GM19099 (cell line): Measurements from ENCODE around the gene CNGA2.

Experiments used
- POLR2A ChIP-seq: IDR thresholded peaks from 3 replicates; pipeline ENCODE4 v1.6.1; 2011; ENCODE audit warnings: low read depth; ENCODE audit not compliant: insufficient read length; ENCODE audit errors: extremely low read depth

Gene CNGA2

DNA sequence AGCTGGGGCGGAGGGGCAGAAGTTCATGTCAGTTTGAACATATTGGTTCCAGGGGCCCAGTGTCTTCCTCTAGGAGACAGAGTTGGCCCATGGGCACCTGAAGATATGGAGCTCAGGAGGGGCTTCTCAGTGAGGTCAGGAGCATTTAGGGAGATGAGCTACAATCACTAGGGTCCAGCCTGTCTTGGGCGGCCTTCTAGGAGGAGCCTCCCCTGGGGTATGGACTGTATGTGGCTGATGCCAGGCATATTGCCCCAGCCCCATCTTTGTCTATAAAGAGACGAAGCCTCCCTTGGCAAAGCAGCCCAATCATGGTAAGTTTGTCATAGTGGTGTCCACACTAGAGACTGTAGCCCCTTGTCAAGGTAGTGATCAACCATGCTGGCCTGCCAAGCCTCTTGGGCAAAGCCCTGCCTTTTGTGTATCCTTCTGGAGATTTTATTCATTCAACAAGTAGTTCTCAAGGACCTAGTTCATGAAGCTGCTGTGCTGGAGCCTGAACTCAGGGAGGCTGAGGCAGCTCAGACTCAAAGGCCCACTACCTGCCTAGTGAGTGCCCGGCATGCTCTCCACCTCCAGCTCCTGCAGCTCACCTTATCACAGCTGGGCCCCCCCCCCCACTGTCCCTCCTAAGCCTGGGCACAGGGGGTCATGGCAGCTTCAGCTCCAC lies 5.4 kb upstream of the CNGA2 start:
- TF ChIP-seq POLR2A: no peak

- TF ChIP-seq POLR2A: no peak
Observed at GRCh38 chrX:151735219-151735618, 673 bp downstream of the CNGA2 start.

DNA sequence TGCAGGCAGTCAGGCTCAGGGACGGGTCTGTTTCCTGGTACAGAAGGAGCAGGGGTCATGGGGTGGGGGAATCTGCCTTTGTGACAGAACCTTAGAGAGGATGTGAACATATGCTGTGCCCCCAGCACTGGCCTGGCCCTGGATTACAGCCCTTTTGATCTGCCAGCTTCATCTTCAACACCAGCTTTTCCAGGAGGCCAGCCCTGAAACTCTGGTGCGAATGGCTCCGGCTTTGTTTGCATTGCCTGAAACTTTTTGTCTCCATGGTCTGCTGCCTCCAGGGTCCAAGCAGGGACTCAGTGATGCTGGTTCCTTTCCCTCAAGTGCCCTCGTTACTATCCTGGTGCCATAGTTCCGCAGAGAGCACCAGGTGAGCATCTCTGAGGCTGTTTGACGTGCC lies 2.1 kb downstream of the CNGA2 start:
- no peak for TF ChIP-seq POLR2A

GRCh38 chrX:151737494-151737893 lies 2.9 kb downstream of the CNGA2 start:
- TF ChIP-seq POLR2A: no peak

DNA sequence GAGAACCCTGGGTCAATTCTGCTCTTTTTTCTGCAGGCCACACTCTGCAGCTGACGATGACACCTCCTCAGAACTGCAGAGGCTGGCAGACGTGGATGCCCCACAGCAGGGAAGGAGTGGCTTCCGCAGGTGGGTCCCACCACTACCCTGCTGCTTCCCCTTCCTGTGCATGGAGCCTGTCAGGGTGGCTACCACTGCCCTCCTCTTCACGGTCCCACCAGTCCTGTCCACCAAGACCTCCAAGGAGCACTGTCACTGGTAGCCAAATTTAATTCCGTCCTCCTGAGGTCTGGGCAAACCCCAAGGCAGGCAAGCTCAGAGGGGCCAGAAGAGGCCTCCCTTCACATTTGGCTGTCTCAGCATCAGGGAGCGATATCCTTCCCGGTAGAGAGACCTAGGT lies 4.2 kb downstream of the CNGA2 start:
- no peak for TF ChIP-seq POLR2A

DNA sequence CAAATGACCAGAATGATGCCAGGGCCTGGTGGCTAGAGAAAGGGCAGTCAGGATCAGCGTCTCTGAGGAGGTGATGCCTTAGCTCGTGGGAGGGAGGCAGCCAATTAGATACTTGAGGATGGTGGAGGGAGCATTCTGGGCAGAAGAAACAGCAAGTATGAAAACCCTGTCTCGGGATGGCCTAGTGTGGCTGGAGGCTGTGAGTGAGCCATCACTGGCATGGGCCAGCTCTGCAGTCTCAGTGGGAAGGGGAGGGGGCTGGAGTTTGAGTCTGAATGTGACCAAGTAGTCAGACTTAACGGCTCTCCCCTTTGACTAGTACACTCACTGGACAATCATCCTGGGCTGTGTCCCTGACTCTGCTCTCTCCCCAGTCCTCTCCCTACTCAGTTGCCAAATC lies 7.1 kb downstream of the CNGA2 start:
- no peak for TF ChIP-seq POLR2A

DNA sequence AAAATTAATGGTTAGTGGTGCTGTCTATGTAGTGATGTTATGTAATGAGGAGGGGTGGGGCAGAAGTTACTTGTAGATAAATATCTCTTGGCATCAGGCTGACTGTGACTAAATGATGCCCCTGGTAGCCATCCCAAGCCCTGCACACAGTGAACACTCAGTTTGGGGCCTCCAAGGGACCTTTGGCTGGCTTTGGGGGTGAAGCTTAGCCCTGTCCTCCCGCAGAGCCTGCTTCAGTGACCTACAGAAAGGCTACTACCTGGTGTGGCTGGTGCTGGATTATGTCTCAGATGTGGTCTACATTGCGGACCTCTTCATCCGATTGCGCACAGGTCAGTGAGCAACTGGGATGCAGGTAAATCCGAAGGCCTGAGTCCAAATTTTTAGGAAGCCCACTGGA lies 7.8 kb downstream of the CNGA2 start:
- no peak for TF ChIP-seq POLR2A

DNA sequence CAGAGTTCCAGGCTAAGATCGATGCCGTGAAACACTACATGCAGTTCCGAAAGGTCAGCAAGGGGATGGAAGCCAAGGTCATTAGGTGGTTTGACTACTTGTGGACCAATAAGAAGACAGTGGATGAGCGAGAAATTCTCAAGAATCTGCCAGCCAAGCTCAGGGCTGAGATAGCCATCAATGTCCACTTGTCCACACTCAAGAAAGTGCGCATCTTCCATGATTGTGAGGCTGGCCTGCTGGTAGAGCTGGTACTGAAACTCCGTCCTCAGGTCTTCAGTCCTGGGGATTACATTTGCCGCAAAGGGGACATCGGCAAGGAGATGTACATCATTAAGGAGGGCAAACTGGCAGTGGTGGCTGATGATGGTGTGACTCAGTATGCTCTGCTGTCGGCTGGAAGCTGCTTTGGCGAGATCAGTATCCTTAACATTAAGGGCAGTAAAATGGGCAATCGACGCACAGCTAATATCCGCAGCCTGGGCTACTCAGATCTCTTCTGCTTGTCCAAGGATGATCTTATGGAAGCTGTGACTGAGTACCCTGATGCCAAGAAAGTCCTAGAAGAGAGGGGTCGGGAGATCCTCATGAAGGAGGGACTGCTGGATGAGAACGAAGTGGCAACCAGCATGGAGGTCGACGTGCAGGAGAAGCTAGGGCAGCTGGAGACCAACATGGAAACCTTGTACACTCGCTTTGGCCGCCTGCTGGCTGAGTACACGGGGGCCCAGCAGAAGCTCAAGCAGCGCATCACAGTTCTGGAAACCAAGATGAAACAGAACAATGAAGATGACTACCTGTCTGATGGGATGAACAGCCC lies 9.3 kb downstream of the CNGA2 start:
- TF ChIP-seq POLR2A: no peak

GRCh38 chrX:151745651-151746050 lies 11.1 kb downstream of the CNGA2 start:
- TF ChIP-seq POLR2A: no peak

DNA sequence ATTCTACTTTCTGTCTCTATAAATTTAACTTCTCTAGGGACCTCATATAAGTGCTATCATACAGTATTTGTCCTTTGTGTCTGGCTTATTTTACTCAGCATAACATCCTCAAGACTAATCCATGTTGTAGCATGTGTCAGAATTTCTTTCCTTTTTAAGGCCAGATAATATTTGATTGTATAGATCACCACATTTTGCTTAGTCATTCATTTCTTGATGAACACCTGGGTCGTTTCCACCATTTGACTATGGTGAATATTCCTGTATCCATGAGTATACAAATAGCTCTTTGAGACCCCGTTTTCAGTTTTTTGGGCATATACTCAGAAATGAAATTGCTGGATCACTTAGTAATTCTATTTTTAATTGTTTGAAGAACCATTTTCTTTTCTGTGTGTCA lies 12.0 kb downstream of the CNGA2 start:
- TF ChIP-seq POLR2A: no peak

DNA sequence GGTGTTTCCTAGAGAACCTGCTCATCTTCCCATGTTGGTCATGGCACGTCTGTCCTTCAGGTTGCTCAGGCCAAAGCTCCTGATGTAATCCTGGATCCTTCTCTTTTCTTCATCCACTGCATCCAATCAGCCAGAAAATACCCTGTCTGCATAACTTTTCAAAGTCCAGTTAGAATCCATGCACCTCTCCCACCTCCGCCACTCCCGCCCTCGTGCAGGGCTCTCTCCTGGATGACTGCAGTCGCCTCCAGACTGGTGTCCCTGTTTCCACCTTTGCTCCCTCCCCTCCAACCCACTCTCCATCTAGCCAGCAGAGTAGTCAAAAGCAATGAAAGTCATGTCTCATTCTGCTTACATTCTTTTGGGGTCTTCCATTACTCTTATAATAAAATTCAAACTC lies 16.0 kb downstream of the CNGA2 start:
- no peak for TF ChIP-seq POLR2A

- TF ChIP-seq POLR2A: no peak
Observed at GRCh38 chrX:151752847-151753246, 18.3 kb downstream of the CNGA2 start.

DNA sequence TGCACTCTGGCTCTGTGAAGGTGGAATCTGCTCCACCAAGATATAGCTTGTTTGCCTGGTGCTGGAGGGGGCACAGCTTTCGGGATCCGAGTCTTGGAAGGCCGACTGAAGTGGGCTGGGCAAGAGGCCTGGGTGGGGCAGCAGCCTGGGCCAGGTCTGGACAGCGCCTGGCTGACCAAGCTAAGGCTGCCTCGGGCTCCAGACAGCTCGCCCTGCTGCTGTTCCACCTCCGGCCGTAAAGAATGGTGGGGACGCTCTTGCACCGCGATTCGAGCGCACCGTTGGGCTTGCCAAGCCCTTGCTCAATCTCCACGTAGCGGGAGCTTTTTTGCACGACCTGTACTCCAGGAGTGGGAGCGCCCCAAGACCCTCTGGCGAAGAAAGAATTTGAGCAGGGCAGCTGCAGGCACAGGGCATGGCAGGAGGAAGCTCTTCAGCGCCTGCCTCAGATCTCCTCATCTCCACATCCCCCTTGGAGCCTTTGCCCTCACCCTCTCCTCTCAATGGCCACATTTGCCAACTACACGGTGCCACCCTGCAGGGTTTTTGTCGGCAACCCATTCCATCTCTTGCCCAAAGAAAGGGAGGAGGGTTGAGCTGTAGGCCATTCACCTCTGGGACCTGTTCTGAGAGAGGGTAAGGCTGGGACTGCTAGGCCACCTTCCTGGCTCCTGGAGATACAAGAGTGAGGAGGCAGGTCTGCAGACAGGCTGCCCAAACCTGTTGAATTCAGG lies 18.9 kb downstream of the CNGA2 start:
- no peak for TF ChIP-seq POLR2A

DNA sequence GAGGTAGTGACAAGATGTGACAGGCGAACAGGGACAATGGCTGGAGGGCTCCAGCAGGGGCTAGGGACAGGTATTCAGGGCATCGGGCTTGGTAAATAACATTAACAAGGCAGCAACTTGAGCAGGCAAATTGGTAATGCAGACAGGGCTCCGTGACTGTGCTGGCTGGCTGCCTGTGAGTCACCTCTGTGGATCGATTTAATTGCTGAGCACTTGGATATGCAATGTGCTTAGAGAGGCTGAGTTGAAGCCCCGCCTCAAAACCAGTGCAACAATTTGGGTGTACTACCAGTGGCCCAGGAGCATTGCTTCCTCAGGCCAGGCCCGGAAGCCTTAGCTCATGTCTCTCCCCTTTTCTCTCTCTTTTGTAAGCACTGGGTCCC lies 19.5 kb downstream of the CNGA2 start:
- TF ChIP-seq POLR2A: no peak

DNA sequence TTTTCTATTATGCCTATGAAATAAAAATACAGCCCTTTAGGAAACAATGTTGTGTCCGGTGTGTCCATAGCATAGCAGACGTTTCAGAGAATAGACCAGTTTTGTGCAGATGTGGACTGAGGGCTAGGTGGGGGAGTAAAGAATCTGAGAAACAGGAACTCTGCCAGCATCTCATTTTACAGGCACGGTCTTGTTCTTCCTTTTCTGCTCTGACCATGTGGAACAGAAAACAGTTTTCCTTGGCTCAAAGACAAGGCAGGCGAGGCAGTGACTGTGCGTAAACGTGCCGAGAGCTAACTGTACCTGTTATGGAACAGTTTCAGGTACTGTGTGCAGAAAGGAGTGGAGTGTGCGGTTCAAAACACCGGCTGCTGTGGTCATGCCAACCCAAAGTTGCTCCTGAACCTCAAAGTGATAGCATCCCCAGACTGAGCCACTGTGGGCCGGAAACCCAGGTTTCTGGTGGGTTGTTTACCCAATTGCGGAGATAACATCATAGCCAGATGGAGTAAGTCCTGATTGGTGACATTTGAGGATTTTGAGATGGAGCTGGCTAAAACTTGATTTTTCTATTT lies 20.2 kb downstream of the CNGA2 start:
- TF ChIP-seq POLR2A: no peak

- TF ChIP-seq POLR2A: no peak
Observed at GRCh38 chrX:151759041-151759708, 24.6 kb downstream of the CNGA2 start.

- no peak for TF ChIP-seq POLR2A
Observed at GRCh38 chrX:151762802-151763201, 28.3 kb downstream of the CNGA2 start.
